ENCODE results near the gene FOXA1. TPM values are rescaled to one million over a fixed set of nuclear protein-coding genes. Genes with fewer than 3 reads are reported as not detected.

FOXA1 gene
- total RNA-seq, 4 donors from 2014 or later = 0.09 to 0.44 TPM; not detected in 2

- H3K4me1 ChIP-seq = no peaks in the 10 kb centered on the region
- H3K27me3 ChIP-seq = peaks cover 0 to 3% (median 0%) of the 10 kb centered on the region in 3 donors
- H3K9me3 ChIP-seq = no peaks in the 10 kb centered on the region
- H3K4me3 ChIP-seq = no peak overlapping the region
- no peak for ATAC-seq
- no peaks in the 10 kb centered on the region for H3K36me3 ChIP-seq
- no peak for TF ChIP-seq POLR2A (IDR thresholded peaks at IDR 0.05)
- TF ChIP-seq CTCF (IDR thresholded peaks at IDR 0.05 in 4 of 5, conservative IDR thresholded peaks at IDR 0.05 in 1 of 5) = no peak
- DNase-seq = no peak
- in situ Hi-C loops (cut with MboI; ENCODE audit: low sequenced_read_pairs in 4 of 4) (no loop called here), intact Hi-C loops (cut with DNase I; ENCODE audit: low total_unique reads) (no loop called here)
- H3K27ac ChIP-seq = no peak overlapping the region
These were observed 44.5 kb downstream of the FOXA1 start for GRCh38 chr14:37550511-37550910.

- Histone ChIP-seq H3K27ac (no peak overlapping the region), H3K36me3 (no peaks in the 10 kb centered on the region), H3K9me3 (no peaks in the 10 kb centered on the region), H3K4me1 (no peaks in the 10 kb centered on the region), H3K4me3 (no peak overlapping the region), H3K27me3 (peaks cover 0 to 3% (median 0%) of the 10 kb centered on the region in 3 donors)
- DNase-seq (no peak), ATAC-seq (no peak)
- intact Hi-C loops (cut with DNase I; ENCODE audit: low total_unique reads) (no loop called here), in situ Hi-C loops (cut with MboI; ENCODE audit: low sequenced_read_pairs in 4 of 4) (no loop called here)
- TF ChIP-seq CTCF (IDR thresholded peaks at IDR 0.05 in 4 of 5, conservative IDR thresholded peaks at IDR 0.05 in 1 of 5) (no peak), POLR2A (IDR thresholded peaks at IDR 0.05) (no peak)
These were observed 48.2 kb downstream of the FOXA1 start for GRCh38 chr14:37546621-37547447.

GRCh38 chr14:37545174-37545573 is 49.9 kb downstream of the FOXA1 start:
- Histone ChIP-seq H3K36me3 (no peaks in the 10 kb centered on the region), H3K27ac (no peak overlapping the region), H3K4me1 (no peaks in the 10 kb centered on the region), H3K9me3 (no peaks in the 10 kb centered on the region), H3K27me3 (no peaks in the 10 kb centered on the region), H3K4me3 (no peak overlapping the region)
- DNase-seq (no peak), ATAC-seq (no peak)
- intact Hi-C loops (cut with DNase I; ENCODE audit: low total_unique reads) = no loop called here
- in situ Hi-C loops (cut with MboI; ENCODE audit: low sequenced_read_pairs in 4 of 4) = no loop called here
- no peak for TF ChIP-seq CTCF (IDR thresholded peaks at IDR 0.05 in 4 of 5, conservative IDR thresholded peaks at IDR 0.05 in 1 of 5)
- TF ChIP-seq POLR2A (IDR thresholded peaks at IDR 0.05) = no peak

- ATAC-seq (no peak), DNase-seq (no peak)
- Histone ChIP-seq H3K36me3 (no peaks in the 10 kb centered on the region), H3K4me1 (no peaks in the 10 kb centered on the region), H3K4me3 (no peak overlapping the region), H3K27me3 (no peaks in the 10 kb centered on the region), H3K9me3 (no peaks in the 10 kb centered on the region), H3K27ac (no peak overlapping the region)
- in situ Hi-C loops (cut with MboI; ENCODE audit: low sequenced_read_pairs in 4 of 4) = no loop called here
- intact Hi-C loops (cut with DNase I; ENCODE audit: low total_unique reads) = no loop called here
- TF ChIP-seq POLR2A (IDR thresholded peaks at IDR 0.05) (no peak), CTCF (IDR thresholded peaks at IDR 0.05 in 4 of 5, conservative IDR thresholded peaks at IDR 0.05 in 1 of 5) (no peak)
These were observed 50.6 kb downstream of the FOXA1 start for GRCh38 chr14:37544407-37544806.

Measured in gastrocnemius medialis (tissue), 4 donors.